Fibroblast of upper back skin (primary cell): ENCODE measurements around the gene MYO7B.

Experiments used
- DNase-seq: peaks from one replicate; pipeline ENCODE4 v3.0.0-alpha.2; 2013

MYO7B gene

DNA sequence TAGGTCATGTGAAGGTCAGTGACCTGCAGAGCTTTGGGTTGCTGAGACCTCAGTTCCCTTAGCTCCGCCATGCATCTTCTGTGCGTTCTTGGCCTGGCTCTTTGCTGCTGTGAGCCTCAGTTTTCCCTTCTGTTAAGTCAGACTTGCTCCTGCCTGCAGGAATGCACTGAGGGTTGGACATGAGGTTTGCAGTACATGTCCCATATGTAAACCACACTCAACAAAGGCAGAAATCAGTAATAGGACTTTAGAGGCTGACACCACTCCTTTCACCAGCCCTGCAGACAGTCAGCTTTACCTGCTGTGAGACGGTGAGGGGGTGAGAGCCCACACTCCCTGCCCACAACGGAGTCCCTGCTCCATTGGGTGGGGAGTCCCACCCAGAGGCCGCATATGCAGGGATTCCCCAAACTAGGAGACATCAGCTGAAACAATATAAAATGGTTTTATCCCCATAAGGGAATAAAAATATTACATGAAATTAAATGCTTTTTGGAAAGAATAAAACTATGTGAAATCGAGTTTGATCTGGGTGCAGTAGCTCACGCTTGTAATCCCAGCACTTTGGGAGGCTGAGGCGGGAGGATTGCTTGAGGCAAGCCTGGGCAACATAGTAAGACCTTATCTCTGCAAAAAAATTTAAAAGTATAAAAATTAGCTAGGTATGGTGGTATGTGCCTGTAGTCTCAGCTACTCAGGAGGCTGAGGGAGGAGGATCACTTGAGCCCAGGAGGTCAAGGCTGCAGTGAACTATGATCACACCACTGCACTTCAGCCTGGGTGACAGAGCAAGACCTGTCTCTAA, 55.1 kb downstream of the MYO7B start:
- no peak for DNase-seq

DNA sequence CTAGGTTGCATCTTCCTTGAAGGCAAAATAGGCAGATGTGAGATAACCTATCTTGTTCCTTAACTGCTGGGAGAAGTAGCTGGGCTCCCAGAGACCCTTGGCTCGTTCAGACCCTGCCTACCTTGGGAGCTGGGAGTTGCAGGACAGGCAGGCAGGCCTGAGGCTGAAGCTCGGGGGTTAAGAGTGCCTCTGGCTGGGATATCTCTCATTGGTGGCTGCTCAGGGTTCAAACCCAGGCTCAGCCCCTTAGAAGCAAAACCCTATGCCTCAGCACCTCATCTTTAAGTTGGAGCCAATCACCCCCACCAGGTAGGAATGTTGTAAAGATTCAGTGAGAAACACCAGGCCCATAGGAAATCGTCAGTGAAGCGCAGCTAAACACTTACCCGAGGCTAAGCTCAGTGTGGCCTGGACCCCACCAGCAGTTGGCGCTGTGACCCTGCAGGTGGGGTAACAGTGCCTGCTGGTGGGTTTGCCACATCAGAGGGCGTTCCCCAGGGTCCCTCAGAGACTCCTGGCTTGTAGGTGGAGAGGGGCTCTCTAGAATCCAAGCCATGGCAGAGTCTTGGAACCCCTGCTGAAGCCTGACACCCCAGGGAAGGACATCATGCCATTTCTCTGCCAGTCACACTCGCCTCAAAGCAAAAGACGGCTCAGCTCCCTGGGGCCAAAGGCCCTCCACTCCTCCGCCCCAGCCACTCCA, 55.9 kb downstream of the MYO7B start:
- DNase-seq = peak; percentile 64

DNA sequence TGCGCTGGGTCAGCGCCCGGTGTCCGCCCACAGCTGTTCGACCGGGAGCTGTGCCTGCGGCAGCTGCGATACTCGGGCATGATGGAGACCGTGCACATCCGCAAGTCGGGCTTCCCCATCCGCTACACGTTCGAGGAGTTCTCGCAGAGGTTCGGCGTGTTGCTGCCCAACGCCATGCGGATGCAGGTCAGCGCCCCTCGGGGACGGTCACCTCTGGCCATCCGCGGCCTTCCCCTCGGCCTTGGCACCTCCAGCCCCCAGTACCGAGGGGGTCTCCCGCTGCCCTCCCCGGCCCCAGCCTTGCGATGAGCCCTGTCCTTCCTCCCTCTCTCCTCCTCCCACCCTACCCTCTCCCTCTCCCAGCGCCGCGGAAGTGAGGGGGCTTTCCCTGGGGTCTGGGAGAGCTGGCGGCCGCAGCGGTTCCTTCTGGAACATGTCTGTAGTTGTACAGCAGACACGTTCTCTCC, 57.3 kb downstream of the MYO7B start:
- DNase-seq = no peak

DNA sequence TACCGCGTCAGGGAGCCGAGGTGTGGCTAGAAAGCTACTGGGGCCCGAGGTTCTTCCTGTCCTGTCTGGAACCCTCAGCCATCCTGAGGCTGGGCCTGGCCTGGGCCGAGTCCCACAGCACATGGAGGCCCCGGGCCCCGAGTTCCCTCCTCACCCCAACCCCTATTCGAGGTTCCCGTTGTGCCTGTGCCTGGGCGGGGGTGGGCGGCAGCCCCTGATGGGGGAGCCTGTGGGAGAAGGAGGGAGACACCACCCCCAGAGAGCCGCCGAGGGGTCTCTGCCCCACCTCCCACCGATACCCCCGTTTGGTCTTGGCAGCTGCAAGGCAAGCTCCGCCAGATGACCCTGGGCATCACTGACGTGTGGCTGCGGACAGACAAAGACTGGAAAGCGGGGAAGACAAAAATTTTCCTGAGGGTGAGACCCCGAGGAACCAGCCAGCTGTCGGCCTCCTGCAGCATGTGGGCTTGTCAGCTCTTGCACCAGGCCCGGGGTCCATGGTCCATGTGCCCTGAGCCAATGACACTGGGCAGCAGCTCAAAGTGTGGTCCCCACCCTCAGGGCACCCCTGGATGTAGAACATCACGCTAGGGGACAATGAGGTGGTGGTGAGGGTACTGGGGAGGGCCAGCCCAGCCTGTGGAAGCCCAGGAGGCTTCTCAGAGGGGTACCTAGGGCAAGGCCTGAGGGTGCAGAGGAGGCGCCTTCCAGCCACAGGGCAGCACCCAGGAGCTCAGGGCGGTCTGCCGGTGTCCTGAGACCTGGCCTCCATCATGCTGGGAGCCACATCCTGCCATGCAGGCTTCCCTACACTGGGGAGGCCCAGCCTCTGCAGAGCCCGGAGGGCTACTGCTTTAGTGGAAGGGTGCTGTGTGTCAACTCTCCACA, 58.0 kb downstream of the MYO7B start:
- DNase-seq = no peak

DNA sequence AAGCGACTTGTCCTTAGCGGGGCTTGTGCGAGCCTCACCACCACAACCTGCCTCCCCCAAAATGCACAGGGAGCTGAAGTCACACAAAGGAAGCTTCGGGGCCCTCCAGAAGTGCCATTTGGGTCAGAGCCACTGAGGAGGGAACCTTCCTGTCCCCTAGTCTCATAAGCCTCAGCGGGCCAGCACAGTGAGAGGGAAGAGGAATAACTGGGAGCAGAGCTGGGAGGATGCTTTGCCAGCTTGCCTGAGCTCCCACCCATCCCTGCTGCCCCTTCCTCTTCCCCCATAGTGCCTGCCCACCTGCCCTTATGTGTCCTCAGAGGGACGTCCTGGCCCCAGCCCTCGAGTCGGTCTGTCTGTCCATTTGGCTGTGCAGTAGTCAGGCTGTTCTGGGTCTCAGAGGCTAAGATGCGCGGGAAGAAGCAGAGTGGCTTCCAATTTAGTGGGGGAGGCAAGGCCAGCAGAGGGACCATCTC, 58.7 kb downstream of the MYO7B start:
- no peak for DNase-seq

DNA sequence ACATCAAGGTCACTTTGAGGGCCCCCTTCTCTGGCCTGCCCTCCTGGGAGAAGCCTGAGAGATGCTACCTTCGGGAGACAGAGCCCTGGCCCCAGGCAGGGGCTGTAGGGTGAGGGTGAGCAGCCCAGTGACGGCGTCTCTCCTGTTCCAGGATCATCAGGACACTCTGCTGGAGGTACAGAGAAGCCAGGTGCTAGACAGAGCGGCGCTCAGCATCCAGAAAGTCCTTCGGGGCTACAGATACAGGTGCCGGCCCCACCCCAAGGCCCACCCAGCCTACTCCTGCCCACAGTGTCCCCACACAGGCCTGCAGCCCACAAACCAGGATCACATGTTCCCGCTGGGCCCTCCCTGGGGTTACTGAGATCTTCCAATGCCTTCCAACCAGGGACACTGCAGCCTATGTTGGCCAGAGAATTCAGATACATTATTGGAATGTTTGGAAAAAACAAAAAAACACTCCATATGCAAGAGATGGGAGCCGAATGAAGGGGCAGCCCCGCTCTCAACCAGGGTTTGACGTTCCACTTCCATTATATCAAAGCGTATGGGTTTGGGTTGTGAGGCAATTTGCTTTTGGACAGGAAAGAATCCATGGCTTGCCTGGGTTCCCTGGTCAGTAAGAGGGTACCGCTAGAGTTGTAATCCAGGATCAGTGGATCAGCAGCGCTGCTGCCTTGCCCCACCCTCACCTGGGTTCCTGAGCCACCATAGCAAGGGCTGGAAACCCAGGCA, 61.0 kb downstream of the MYO7B start:
- DNase-seq = no peak

DNA sequence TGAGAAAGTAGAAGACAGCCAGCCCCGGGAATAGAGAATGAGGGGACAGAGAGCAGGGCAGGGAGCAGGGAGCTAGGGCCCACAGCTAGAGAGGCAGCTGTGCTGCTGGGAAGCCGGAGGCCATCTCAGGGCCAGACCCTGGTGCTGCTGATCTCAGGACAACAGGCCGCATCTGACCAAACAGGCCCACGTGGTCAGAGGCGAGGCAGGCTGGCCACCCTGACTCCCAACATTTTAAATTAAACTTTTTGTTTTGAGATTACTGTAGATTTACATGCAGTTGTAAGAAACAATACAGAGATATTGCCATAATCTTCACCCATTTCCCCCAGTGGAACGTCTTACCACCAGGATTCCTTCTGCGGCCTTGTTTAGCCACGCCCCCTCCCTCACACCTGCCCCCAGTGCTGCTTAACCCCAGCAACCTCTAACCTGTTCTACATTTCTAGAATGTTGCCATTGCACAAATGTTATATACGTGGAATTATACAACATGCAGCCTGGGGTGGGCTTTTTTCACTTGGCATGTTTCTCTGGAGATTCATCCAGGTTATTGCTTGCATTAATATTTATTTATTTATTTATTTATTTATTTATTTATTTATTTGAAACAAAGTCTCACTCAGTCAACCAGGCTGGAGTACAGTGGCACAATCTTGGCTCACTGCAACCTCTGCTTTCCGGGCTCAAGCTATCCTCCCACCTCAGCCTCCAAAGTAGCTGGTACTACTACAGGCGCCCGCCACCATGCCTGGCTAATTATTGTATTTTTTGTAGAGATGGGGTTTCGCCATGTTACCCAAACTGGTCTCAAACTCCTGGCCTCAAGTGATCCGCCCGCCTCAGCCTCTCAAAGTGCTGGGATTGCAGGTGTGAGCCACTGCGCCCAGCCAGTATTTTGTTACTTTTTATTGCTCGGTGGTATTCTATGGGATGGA, 61.8 kb downstream of the MYO7B start:
- DNase-seq = no peak

DNA sequence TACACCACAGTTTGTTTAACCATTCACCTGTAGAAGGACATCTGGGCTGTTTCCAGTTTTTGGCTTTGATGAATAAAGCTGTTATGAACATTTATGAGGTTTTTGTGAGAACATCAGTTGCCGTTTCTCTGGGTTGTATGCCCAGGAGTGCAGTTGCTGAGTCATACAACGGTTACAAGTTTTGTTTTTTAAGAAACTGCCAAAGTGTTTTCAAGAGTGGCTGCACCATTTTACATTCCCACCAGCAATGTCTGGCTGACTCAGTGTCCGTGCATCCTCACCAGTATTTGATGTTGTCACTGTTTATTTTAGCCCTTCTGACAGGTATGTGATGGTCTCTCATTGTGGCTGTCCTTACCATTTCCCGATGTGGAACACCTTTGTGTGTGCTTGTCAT, 62.5 kb downstream of the MYO7B start:
- DNase-seq = peak; percentile 35

DNA sequence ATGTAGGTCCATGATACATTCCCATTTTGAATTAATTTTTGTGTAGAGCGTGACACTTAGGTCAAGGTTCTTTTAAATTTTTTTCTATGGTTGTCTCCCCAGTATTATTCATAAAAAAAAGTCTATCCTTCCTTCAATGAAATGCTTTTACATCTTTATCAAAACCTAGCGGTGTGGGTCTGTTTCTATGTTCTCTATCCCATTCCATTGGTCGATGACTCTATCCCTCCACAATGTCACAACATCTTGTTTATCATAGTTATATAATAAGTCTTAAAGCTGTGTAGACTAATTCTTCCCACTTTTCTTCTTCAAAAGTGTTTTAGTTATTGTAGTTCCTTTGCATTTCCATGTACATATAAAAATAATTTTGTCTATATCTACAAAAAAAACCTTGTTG, 63.2 kb downstream of the MYO7B start:
- no peak for DNase-seq

DNA sequence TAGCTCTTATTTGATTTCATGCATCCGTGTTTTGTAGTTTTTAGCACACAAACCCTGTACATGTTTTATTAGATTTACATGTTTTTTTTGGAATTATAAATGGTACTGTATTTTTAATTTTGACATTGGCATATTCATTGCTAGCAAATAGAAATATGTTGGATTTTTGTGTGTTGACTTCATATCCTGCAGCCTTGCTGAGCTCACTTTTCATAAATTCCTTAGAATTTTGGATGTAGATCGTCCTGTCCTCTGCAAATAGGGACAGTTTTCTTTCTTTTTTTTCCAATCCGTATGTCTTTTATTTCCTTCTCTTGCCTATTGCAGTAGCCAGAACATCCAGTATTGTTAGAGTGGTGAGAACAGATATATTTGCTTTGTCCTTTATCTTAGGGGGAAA, 63.7 kb downstream of the MYO7B start:
- peak; percentile 26 for DNase-seq

DNA sequence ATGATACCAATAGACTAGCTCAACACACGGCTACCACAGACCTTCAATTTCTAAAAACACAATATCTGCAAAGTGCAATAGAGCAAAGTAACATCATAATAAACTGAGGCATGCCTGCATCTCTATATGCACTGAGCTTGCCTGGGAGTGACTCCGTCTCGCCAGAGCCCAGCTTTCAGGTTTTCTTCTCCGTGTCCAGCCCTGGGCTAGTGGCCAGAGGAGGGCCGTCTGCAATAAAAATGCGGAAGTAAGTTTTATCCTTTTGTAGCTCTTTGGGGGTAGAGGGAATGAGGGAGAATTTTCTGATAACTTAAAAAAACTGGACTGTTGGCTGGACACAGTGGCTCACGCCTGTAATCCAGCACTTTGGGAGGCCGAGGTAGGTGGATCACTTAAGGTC, 69.5 kb downstream of the MYO7B start:
- DNase-seq = peak; percentile 11

DNA sequence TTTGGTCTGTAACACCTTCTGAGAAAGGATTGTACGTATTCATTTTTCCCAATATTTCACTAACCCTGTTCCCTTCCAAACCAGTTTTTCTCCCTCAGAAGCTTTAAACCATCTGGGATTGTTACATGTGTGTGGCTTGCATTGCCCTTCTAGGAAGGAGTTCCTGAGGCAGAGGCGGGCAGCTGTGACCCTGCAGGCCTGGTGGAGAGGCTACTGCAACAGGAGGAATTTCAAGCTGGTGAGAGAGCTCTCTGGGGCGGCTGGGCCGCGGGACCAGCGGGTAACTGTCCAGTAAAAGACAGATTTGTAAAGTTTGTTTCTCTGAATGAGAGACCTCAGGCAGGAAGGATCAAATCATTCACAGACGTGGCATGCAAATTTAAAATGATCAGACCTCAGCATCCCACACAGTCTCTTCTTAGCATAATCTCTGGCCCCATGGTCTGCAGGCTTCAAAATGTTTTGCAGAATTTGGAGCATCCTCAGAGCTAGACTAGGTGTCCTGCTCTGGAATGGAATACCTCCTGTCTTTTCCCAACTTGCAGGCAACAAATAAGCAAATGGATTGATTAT, 70.3 kb downstream of the MYO7B start:
- no peak for DNase-seq

DNA sequence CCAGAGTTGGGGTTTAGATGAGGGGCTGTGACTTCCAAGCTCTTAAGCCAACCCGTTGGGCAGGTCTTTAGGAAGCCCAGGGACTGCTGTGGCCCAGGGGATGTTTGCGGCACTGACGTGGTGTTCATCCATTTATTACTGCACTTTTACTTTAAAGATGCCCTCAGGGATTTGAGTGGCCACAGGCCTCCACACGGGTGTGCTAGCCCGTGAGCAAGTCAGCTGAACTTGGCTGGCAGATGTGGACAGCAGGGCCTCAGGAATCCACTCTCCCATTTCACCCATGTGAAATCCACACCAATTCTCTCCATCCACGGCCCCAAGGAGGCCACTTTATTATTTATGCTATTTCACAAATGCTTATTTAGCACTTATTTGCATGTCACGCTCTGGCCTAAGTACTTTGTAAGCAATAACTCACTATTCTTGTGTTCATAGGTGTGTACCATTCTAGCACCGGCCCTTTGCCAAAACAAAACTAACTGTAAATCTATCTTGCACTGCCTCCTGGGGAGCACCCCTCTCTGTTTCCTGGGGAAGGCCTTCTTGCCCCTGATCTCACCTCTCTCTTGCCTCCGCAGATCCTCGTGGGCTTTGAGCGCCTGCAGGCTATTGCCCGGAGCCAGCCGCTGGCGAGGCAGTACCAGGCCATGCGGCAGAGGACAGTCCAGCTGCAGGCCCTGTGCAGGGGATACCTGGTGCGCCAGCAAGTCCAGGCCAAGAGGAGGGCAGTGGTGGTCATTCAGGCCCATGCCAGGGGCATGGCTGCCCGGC, 71.3 kb downstream of the MYO7B start:
- no peak for DNase-seq

DNA sequence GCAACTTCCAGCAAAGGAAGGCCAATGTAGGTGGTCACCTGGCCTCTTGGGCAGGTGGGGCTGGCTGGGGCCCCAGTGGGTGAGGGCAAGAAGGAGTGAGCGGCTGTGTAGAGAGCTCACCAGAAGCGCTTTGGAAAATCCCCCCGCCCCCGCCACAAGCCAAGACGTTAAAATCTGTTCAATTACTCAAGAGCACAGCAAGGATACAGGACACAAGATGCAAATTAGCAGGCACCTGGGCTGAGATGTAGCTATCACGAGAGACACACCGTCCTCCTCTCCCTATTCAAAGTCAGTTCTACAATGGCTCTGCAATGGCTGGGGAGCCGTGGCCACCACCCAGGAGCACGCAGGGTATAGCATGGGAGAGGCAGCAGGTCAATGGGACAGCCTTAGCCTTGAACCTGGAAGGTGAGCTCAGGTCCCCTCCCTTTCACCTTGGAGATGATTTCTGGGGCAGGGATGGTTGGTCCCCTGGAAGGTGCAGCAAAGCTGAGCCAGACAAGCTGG, 72.0 kb downstream of the MYO7B start:
- DNase-seq = no peak

DNA sequence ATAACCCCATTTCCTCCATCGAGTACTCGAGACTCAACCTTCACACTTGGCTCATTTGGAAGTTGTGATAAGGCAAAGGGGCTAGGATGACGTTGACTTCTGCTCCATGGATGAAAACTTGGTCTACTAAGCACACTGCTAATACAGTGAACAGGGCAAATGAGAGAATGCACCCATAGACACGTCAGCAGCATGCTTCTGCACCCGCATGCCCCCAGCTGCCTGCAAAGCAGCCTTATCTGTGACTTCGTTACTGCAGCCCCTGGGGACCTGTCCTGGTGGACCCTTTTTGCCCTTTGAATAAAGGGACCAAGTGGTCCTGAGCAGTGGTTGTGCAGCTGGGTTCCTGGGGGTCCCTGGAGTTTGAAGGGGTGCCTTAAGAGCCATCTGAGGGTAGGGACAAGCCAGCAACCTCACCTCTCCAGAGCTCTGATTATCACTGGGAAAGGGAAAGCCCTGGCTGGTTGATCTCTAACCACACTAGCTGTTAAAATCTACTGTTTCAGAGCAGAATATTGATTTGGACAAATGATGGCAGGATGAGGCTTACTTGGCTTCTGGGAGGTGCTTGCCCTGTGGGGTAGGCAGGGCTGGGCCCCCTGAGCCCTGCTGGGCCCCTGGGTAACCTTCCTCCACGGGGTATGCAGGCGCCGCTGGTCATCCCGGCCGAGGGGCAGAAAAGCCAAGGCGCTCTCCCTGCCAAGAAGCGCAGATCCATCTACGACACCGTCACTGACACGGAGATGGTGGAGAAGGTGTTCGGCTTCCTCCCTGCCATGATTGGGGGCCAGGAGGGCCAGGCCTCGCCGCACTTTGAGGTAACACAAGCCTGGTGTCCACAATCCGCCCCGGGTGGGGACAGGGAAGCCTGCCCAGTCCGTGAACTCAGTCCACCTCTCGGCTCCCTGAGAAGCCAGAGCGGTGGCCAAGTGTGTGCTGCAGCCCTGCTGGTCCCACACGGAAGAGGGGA, 72.9 kb downstream of the MYO7B start:
- DNase-seq = no peak

DNA sequence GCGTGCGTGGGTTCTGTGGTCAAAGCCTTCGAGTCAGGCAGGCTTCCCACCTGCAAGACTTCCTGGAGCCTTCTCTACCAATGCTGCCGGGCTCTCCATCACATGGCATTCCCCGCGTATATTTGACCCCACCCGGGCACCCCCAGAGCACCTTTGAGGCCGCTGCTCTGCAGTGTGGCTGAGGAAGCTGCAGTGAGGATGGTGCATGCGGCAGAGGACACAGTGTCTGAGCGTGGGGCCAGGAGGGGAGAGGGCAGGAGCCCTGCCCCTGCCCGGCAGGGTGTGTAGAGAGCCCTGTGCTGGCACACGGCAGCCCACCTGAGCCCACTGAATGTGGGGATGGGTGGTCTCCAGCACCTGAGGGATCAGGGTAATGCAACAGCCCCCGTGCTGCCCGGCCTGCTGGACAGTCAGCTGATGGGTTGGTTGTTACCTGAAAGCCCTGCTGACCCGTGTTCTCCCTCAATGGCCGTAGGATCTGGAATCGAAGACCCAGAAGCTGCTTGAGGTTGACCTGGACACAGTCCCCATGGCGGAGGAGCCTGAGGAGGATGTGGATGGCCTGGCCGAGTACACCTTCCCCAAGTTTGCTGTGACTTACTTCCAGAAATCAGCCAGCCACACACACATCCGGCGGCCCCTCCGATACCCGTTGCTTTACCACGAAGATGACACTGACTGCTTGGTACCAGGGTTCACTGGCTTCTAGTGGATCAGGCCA, 73.7 kb downstream of the MYO7B start:
- DNase-seq = no peak

DNA sequence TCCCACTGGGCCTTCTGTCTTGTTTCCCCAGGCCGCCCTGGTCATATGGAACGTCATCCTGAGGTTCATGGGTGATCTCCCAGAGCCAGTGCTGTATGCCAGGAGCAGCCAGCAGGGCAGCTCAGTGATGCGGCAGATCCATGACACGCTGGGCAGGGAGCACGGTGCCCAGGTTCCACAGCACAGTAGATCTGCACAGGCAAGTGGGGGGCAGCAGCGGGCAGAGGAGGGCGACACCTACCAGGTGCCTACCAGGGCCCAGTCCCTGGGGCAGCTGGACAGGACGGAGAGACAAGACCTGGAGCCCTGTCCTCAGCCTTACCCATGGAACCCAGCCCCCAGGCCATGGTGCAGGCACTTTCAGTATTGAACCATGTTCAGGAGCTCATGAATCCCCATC, 74.3 kb downstream of the MYO7B start:
- DNase-seq = no peak

DNA sequence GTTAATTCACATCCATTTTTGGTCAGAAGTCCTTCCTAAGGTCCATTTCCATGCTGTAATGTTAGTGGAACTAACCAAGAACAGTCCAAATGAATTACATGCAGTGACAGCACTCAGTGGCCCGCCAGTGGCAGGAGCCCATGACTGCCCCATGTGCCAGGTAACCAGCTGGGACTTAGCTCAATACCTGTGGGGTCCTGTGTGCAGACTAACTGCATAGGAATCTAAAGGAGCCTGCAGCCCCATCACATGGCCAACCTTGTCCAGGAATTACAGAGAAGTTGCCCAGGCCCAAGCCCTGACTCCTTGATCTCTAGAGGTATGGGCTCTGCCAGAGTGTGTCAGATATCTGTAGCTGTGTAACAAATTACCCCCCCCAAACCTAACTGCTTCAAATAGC, 75.1 kb downstream of the MYO7B start:
- DNase-seq = no peak
